Testis (tissue), 2 donors: Measurements from ENCODE around the gene SMCO2.

Experiments
- POLR2A ChIP-seq: fragments of 450-650 bp; IDR thresholded peaks from one replicate; pipeline ENCODE4 v1.6.1; 2017; ENCODE audit warnings: antibody characterized with exemption, mild to moderate bottlenecking, moderate library complexity
- TF ChIP-seq, protein P1 (sequence below), 3 experiments: fragments of 450-650 bp in 2 of 3; fragments of 200-600 bp in 1 of 3; sonication (generic) in 1 of 3; IDR thresholded peaks; one replicate each; pipeline ENCODE4 v1.5.1; 2016 to 2019; ENCODE audit warnings: antibody characterized with exemption in 3 of 3, mild to moderate bottlenecking in 2 of 3, moderate library complexity in 1 of 3

DNA sequence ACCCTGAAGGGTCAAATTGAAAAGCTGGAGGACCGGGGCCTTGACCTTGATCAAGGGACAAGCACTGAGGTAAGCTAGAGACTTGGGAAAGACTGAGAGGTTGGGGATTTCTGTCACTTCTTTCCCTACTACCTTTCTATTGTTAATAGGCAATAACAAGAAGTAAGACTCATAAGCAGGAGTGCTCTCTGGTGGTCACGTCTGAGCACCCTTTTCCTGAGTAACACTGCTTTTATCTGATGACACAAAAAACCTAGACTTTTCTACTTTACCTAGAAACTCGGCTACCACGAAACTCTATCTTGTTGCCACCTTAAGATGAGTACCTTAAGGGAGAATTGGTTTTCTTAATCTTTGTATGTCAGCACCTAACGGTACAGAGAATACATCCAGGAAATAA lies 41.9 kb downstream of the SMCO2 start:
- no peak for TF ChIP-seq POLR2A
- TF ChIP-seq, protein P1, sequence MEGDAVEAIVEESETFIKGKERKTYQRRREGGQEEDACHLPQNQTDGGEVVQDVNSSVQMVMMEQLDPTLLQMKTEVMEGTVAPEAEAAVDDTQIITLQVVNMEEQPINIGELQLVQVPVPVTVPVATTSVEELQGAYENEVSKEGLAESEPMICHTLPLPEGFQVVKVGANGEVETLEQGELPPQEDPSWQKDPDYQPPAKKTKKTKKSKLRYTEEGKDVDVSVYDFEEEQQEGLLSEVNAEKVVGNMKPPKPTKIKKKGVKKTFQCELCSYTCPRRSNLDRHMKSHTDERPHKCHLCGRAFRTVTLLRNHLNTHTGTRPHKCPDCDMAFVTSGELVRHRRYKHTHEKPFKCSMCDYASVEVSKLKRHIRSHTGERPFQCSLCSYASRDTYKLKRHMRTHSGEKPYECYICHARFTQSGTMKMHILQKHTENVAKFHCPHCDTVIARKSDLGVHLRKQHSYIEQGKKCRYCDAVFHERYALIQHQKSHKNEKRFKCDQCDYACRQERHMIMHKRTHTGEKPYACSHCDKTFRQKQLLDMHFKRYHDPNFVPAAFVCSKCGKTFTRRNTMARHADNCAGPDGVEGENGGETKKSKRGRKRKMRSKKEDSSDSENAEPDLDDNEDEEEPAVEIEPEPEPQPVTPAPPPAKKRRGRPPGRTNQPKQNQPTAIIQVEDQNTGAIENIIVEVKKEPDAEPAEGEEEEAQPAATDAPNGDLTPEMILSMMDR (IDR thresholded peaks at IDR 0.05) = no peak
